A673 (cell line): ENCODE results near the gene EPB41. TPM values are rescaled to one million over a fixed set of nuclear protein-coding genes. Genes with fewer than 3 reads are reported as not detected.
"Not testable (repeated sequence)": the region's sequence is repeated elsewhere in the genome, so short reads cannot be mapped to it uniquely, and the experiment has no call there.

Source experiments
- BruUV-seq: library from RNA; stranded (reverse); fragments of 400-500 nt; replicated peaks from 2 replicates; lab custom pipeline; 2021; lab: Mats Ljungman, UMichigan
- CTCF ChIA-PET: fragments of 300-600 bp; sonication (Branson Sonifier 250); formaldehyde crosslinking; loops from one replicate; lab custom pipeline; 2022; ENCODE audit warnings: antibody characterized with exemption; lab: Charles Lee
- POLR2A ChIA-PET: fragments of 300-600 bp; sonication (Branson Sonifier 250); formaldehyde crosslinking; loops from one replicate; lab custom pipeline; 2022; ENCODE audit warnings: antibody characterized with exemption; ENCODE audit not compliant: low non-redundant PET; lab: Charles Lee
- DNase-seq: peaks from one replicate; pipeline ENCODE4 v3.0.0-alpha.2; 2015; ENCODE audit warnings: low spot score
- H3K27ac ChIP-seq: fragments of 200-600 bp; sonication (generic); 2 replicates; pipeline ENCODE4 v1.5.1; 2016; ENCODE audit warnings: mixed run types, low read depth, mild to moderate bottlenecking, mixed read lengths, antibody characterized with exemption, low read length; ENCODE audit not compliant: poor library complexity, severe bottlenecking
- H3K27me3 ChIP-seq: fragments of 200-600 bp; sonication (generic); replicated peaks from 2 replicates; pipeline ENCODE4 v1.6.1; 2017; ENCODE audit warnings: mixed run types, low read depth, mild to moderate bottlenecking, mixed read lengths, antibody characterized with exemption, low read length; ENCODE audit not compliant: insufficient read depth, poor library complexity
- H3K36me3 ChIP-seq: fragments of 200-600 bp; sonication (generic); 2 replicates; pipeline ENCODE4 v1.6.1; 2016; ENCODE audit warnings: mixed run types, mild to moderate bottlenecking, mixed read lengths, antibody characterized with exemption, low read length; ENCODE audit not compliant: insufficient read depth, poor library complexity, severe bottlenecking
- H3K4me1 ChIP-seq: fragments of 200-600 bp; sonication (generic); 2 replicates; pipeline ENCODE4 v1.6.1; 2017; ENCODE audit warnings: mixed run types, mild to moderate bottlenecking, mixed read lengths, antibody characterized with exemption, low read length; ENCODE audit not compliant: insufficient read depth, poor library complexity, severe bottlenecking
- H3K4me3 ChIP-seq: fragments of 200-600 bp; sonication (generic); 2 replicates; pipeline ENCODE4 v1.5.1; 2016; ENCODE audit warnings: low read depth, mixed run types, mild to moderate bottlenecking, mixed read lengths, low read length; ENCODE audit not compliant: poor library complexity, severe bottlenecking
- H3K9me3 ChIP-seq: fragments of 200-600 bp; sonication (generic); 2 replicates; pipeline ENCODE4 v1.6.1; 2016; ENCODE audit warnings: mixed run types, low read depth, mild to moderate bottlenecking, mixed read lengths, antibody characterized with exemption, low read length; ENCODE audit not compliant: poor library complexity, severe bottlenecking
- CTCF ChIP-seq: fragments of 300-800, 200-600 bp; sonication (generic); conservative IDR thresholded peaks from 2 replicates; pipeline ENCODE4 v1.5.1; 2017; ENCODE audit warnings: low read depth, mild to moderate bottlenecking, antibody characterized with exemption, low read length, moderate library complexity, mixed read lengths
- EZH2 ChIP-seq: fragments of 200-600 bp; sonication (generic); IDR thresholded peaks from 2 replicates; pipeline ENCODE4 v1.6.1; 2017; ENCODE audit warnings: borderline replicate concordance, low read depth, mild to moderate bottlenecking, mixed read lengths, antibody characterized with exemption, low read length; ENCODE audit not compliant: poor library complexity, severe bottlenecking
- intact Hi-C: fragments of 100-400 bp; cut with micrococcal nuclease; formaldehyde crosslinking; loops from one replicate; pipeline ENCODE4 v1.10.0; 2022; ENCODE audit not compliant: unreplicated experiment
- total RNA-seq: library from RNA; stranded (reverse); gene quantifications from 2 replicates; pipeline ENCODE4 v1.2.3, GENCODE V29; 2021

Gene EPB41
- total RNA-seq, 1 experiment from 2014 or later = 337 TPM

GRCh38 chr1:29105822-29106221 lies 191.5 kb downstream of the EPB41 start:
- H3K4me3 ChIP-seq = no peak overlapping the region
- TF ChIP-seq CTCF = no peak
- TF ChIP-seq EZH2 = no peak
- CTCF ChIA-PET = no interaction called here
- no peak overlapping the region for H3K27ac ChIP-seq
- peaks cover 54% of the 10 kb centered on the region for H3K36me3 ChIP-seq
- intact Hi-C loops = no loop called here
- no peak for DNase-seq
- no peaks in the 10 kb centered on the region for H3K27me3 ChIP-seq
- H3K9me3 ChIP-seq = no peaks in the 10 kb centered on the region
- POLR2A ChIA-PET = no interaction called here
- H3K4me1 ChIP-seq = no peaks in the 10 kb centered on the region
- BruUV-seq = no TSS peak

- H3K27ac ChIP-seq, intact Hi-C loops, BruUV-seq, DNase-seq, POLR2A ChIA-PET, H3K9me3 ChIP-seq, H3K27me3 ChIP-seq, H3K4me1 ChIP-seq, H3K4me3 ChIP-seq: not testable (repeated sequence)
- H3K36me3 ChIP-seq = peaks cover 59% of the 10 kb centered on the region
- CTCF ChIA-PET = interaction anchor here (0.7 kb wide), 1 partner anchor 1424 kb away, joined by 3 read pairs; no protein-coding TSS in a partner anchor
These were observed 193.7 kb downstream of the EPB41 start for GRCh38 chr1:29108041-29108440.

GRCh38 chr1:29112705-29113412 lies 198.5 kb downstream of the EPB41 start:
- POLR2A ChIA-PET = no interaction called here
- peaks cover 94% of the 10 kb centered on the region for H3K36me3 ChIP-seq
- H3K4me3 ChIP-seq = no peak overlapping the region
- DNase-seq = no peak
- no TSS peak for BruUV-seq
- CTCF ChIA-PET = no interaction called here
- H3K9me3 ChIP-seq = no peaks in the 10 kb centered on the region
- H3K27ac ChIP-seq = no peak overlapping the region
- H3K27me3 ChIP-seq = no peaks in the 10 kb centered on the region
- no peaks in the 10 kb centered on the region for H3K4me1 ChIP-seq
- TF ChIP-seq CTCF = no peak
- no peak for TF ChIP-seq EZH2
- intact Hi-C loops = no loop called here
